Epithelial cell of esophagus (primary cell): Measurements from ENCODE around the gene IDH2.

Source experiments
- DNase-seq: peaks from one replicate; pipeline ENCODE4 v3.0.0; 2010; ENCODE audit warnings: low read depth
- H3K4me3 ChIP-seq: 2 replicates; pipeline ENCODE4 v1.5.1; 2011; ENCODE audit warnings: mild to moderate bottlenecking, low read length, control low read depth
- TF ChIP-seq, protein P1 (sequence below): IDR thresholded peaks from 2 replicates; pipeline ENCODE4 v1.5.1; 2011; ENCODE audit warnings: low read depth, mild to moderate bottlenecking, low read length, control low read depth, inconsistent platforms; ENCODE audit not compliant: insufficient read depth; ENCODE audit errors: missing control alignments

Gene IDH2

GRCh38 chr15:90067953-90068606, 34.2 kb downstream of the IDH2 start:
- TF ChIP-seq, protein P1, sequence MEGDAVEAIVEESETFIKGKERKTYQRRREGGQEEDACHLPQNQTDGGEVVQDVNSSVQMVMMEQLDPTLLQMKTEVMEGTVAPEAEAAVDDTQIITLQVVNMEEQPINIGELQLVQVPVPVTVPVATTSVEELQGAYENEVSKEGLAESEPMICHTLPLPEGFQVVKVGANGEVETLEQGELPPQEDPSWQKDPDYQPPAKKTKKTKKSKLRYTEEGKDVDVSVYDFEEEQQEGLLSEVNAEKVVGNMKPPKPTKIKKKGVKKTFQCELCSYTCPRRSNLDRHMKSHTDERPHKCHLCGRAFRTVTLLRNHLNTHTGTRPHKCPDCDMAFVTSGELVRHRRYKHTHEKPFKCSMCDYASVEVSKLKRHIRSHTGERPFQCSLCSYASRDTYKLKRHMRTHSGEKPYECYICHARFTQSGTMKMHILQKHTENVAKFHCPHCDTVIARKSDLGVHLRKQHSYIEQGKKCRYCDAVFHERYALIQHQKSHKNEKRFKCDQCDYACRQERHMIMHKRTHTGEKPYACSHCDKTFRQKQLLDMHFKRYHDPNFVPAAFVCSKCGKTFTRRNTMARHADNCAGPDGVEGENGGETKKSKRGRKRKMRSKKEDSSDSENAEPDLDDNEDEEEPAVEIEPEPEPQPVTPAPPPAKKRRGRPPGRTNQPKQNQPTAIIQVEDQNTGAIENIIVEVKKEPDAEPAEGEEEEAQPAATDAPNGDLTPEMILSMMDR = no peak
- no peak for DNase-seq
- no peak overlapping the region for H3K4me3 ChIP-seq

- H3K4me3 ChIP-seq = no peak overlapping the region
- no peak for DNase-seq
- TF ChIP-seq, protein P1 = no peak
Observed at GRCh38 chr15:90067181-90067952, 34.9 kb downstream of the IDH2 start.

DNA sequence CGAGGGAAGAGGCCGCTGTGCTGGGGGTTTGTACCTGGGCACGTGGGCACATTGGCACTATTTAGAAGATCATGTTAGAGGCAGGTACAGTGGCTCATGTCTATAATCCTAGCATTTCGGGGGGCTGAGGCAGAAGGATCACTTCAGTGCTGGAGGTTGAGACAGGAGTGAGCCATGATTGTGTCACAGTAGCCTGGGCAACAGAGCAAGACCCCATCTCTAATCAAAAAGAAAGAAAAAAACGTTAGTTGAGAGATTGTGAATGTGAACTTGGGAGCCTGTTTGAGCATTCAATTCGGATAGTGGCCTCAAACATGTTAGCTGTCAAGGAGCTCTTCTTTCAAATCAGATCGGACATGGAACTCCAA, 36.6 kb downstream of the IDH2 start:
- H3K4me3 ChIP-seq = no peak overlapping the region
- TF ChIP-seq, protein P1 = no peak

DNA sequence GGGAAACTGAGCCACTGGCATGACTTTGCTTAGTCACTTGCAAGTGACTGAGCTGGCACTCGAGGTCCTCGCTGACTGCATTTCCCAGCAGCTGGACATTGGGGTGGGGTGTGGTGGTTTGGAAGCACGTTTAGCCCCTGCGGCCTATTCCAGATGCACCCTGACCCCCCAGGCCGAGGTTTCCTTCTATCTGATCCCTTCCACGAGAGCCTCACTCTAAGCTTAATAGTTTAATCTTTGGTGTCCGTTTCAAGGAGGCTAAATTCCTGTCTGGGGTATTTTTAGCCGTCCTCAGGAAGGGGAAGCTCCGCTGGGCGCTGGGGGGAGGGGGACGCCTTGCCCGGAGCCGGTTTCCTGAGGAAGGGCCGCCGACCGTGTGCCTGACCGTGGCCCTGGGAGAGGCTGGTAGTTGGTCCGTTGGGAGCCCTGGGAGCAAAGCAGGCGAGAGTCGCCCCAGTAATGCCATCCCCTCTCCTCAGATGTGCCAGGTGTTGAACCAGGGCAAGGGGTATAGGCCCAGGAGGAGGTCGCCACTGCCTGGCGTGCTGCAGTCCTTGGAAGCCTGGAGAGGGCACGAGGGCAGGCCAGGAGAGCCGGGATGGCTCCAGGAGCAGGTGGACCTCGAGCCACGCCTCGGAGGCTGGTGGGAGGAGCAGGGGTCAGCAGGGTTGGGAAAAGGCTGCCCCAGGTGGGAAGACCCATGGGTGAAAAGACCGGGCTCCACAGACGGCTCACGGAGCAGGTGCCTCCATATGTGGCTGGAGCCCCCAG, 37.2 kb downstream of the IDH2 start:
- H3K4me3 ChIP-seq = no peak overlapping the region
- TF ChIP-seq, protein P1 = no peak
- no peak for DNase-seq

More for the DNA sequence above, 36.6 kb downstream of the IDH2 start:
- no peak for DNase-seq

GRCh38 chr15:90063770-90064247, 38.5 kb downstream of the IDH2 start:
- TF ChIP-seq, protein P1 = no peak
- no peak overlapping the region for H3K4me3 ChIP-seq
- DNase-seq = no peak

GRCh38 chr15:90062973-90063769, 39.1 kb downstream of the IDH2 start:
- no peak overlapping the region for H3K4me3 ChIP-seq
- TF ChIP-seq, protein P1 = no peak
- DNase-seq = no peak
